CD14-positive monocyte (primary cell): ENCODE measurements around the gene TPCN1. TPM values are rescaled to one million over a fixed set of nuclear protein-coding genes. Genes with fewer than 3 reads are reported as not detected.

Experiments used
- DNase-seq, 3 donors: peaks; one replicate each; pipeline ENCODE4 v3.0.0-alpha.2; 2011 to 2022
- H2AFZ ChIP-seq: 2 replicates; pipeline ENCODE4 v1.6.0; 2012; ENCODE audit warnings: mild to moderate bottlenecking, low read depth, low read length, inconsistent platforms; ENCODE audit not compliant: insufficient read depth, poor library complexity, severe bottlenecking
- H3K27ac ChIP-seq, 2 donors: 1 replicate in 1 of 2; 2 replicates in 1 of 2; pipeline ENCODE4 v1.5.1; 2012 to 2013; ENCODE audit warnings: low read length in 2 of 2, control low read depth in 1 of 2, inconsistent platforms in 1 of 2, low read depth in 1 of 2, mild to moderate bottlenecking in 1 of 2
- H3K27me3 ChIP-seq, 2 donors: one replicate each; pipeline versions ENCODE4 v1.6.0 to v1.6.1; 2011 to 2013; ENCODE audit warnings: low read length in 2 of 2; ENCODE audit not compliant: control insufficient read depth in 2 of 2, insufficient read depth in 2 of 2
- H3K36me3 ChIP-seq, 2 donors: replicated peaks in 1 of 2; 1 replicate in 1 of 2; 2 replicates in 1 of 2; pipeline versions ENCODE4 v1.5.1 to v1.6.1; 2012 to 2013; ENCODE audit warnings: low read length in 2 of 2, control low read depth in 1 of 2, inconsistent platforms in 1 of 2, mild to moderate bottlenecking in 1 of 2; ENCODE audit not compliant: insufficient read depth in 2 of 2, control insufficient read depth in 1 of 2
- H3K4me1 ChIP-seq, 2 donors: 1 replicate in 1 of 2; 2 replicates in 1 of 2; pipeline versions ENCODE4 v1.5.1 to v1.6.1; 2012 to 2013; ENCODE audit warnings: low read length in 2 of 2, control low read depth in 1 of 2, inconsistent platforms in 1 of 2, mild to moderate bottlenecking in 1 of 2, moderate library complexity in 1 of 2; ENCODE audit not compliant: insufficient read depth in 2 of 2, control insufficient read depth in 1 of 2
- H3K4me2 ChIP-seq: replicated peaks from 2 replicates; pipeline ENCODE3; 2012; ENCODE audit warnings: low read length, moderate library complexity, mild to moderate bottlenecking; ENCODE audit not compliant: poor library complexity, severe bottlenecking; ENCODE audit errors: extremely low read depth
- H3K4me3 ChIP-seq, 3 experiments: fragments of 200-600 bp in 1 of 3; sonication (generic) in 1 of 3; replicated peaks in 1 of 3; 1 replicate in 2 of 3; 2 replicates in 1 of 3; pipeline ENCODE4 v1.5.1; 2011 to 2013; ENCODE audit warnings: low read length in 3 of 3, mild to moderate bottlenecking in 3 of 3, control low read depth in 2 of 3, low read depth in 2 of 3, inconsistent platforms in 1 of 3, moderate library complexity in 1 of 3
- H3K79me2 ChIP-seq: 2 replicates; pipeline ENCODE4 v1.6.0; 2012; ENCODE audit warnings: mild to moderate bottlenecking, control low read depth, inconsistent platforms, low read length, moderate library complexity; ENCODE audit not compliant: insufficient read depth
- H3K9ac ChIP-seq: 2 replicates; pipeline ENCODE4 v1.6.0; 2017; ENCODE audit warnings: low read length, mild to moderate bottlenecking; ENCODE audit not compliant: insufficient read depth, poor library complexity, severe bottlenecking
- H3K9me3 ChIP-seq, 2 donors: replicated peaks in 1 of 2; 1 replicate in 1 of 2; 2 replicates in 1 of 2; pipeline versions ENCODE4 v1.5.1 to v1.6.1; 2012 to 2013; ENCODE audit warnings: low read length in 2 of 2, control low read depth in 1 of 2; ENCODE audit not compliant: control insufficient read depth in 1 of 2, insufficient read depth in 1 of 2
- H4K20me1 ChIP-seq: 2 replicates; pipeline ENCODE4 v1.6.0; 2012; ENCODE audit warnings: mild to moderate bottlenecking, low read length, control low read depth, moderate library complexity; ENCODE audit not compliant: insufficient read depth
- H3K27ac Mint-ChIP-seq, 7 donors: one replicate each; pipeline ENCODE4 v1.8.0; 2020; ENCODE audit warnings: mild to moderate bottlenecking in 7 of 7, mixed read lengths in 7 of 7, moderate library complexity in 6 of 7, inconsistent platforms in 2 of 7
- H3K27me3 Mint-ChIP-seq, 3 donors: one replicate each; pipeline ENCODE4 v1.8.0; 2021 to 2022; ENCODE audit warnings: low read depth in 3 of 3, mild to moderate bottlenecking in 3 of 3, mixed read lengths in 3 of 3, moderate library complexity in 3 of 3, inconsistent platforms in 1 of 3
- H3K36me3 Mint-ChIP-seq, 2 donors: one replicate each; pipeline ENCODE4 v1.8.0; 2020; ENCODE audit warnings: mixed read lengths in 2 of 2, inconsistent platforms in 1 of 2, mild to moderate bottlenecking in 1 of 2
- H3K4me1 Mint-ChIP-seq: one replicate; pipeline ENCODE4 v1.8.0; 2020; ENCODE audit warnings: mild to moderate bottlenecking, mixed read lengths
- H3K4me3 Mint-ChIP-seq, 2 donors: one replicate each; pipeline ENCODE4 v1.8.0; 2020; ENCODE audit warnings: mild to moderate bottlenecking in 2 of 2, mixed read lengths in 2 of 2, moderate library complexity in 1 of 2
- H3K9me3 Mint-ChIP-seq, 7 donors: one replicate each; pipeline ENCODE4 v1.8.0; 2020 to 2022; ENCODE audit warnings: mixed read lengths in 7 of 7, mild to moderate bottlenecking in 6 of 7, moderate library complexity in 6 of 7, inconsistent platforms in 2 of 7
- WGBS: methylation state at CpG from one replicate; pipeline ENCODE4 v1.1.5; 2013; ENCODE audit warnings: missing lambda C conversion rate; ENCODE audit not compliant: insufficient coverage; 5-methylcytosine and 5-hydroxymethylcytosine counted together
- intact Hi-C, 2 donors: fragments of 100-400 bp; cut with micrococcal nuclease; formaldehyde crosslinking; loops; one replicate each; pipeline versions ENCODE4 v1.15.0 to v1.15.1; 2023
- polyA plus RNA-seq, 3 donors: library from polyadenylated mRNA; depleted of rRNA in 1 of 3; unstranded in 2 of 3; stranded (reverse) in 1 of 3; fragments of 300-500 nt in 2 of 3; fragments of >200 nt in 1 of 3; fragmentation: Illumina TruSeq in 2 of 3; gene quantifications; 1 replicate in 2 of 3; 2 replicates in 1 of 3; pipeline ENCODE4 v1.2.3, GENCODE V29; 2012 to 2021
- TF ChIP-seq, protein P1 (sequence below): fragments of 200-600 bp; IDR thresholded peaks from one replicate; pipeline ENCODE4 v1.8.0; 2022; ENCODE audit warnings: antibody characterized with exemption, mild to moderate bottlenecking

TPCN1 gene
- polyA plus RNA-seq, 3 donors, result 20.4 to 110 (median 34.9) TPM

DNA sequence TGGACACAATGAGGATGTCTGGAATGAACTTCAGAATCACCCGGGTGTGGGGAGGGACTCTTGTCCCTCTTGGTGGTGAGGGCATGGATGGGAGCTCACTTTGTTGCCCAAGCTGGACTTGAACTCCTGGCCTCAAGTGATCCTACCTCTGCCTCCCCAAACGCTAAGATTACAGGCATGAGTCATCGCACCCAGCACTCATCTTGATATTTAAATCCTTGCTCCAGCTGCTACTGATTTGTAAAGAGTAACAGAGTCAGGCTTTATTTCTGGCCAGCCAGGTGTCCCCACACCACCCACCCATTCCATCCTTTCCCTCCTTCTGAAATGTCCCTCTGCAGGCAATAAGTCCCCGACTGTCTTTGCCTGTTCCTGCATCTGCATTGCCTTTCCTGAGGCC lies 40.9 kb upstream of the TPCN1 start:
- Histone ChIP-seq H3K9ac (no peak overlapping the region), H3K79me2 (peaks cover 46% of the 10 kb centered on the region), H3K4me1 (peaks cover 6 to 12% of the 10 kb centered on the region in 2 donors), H3K27ac (no peak overlapping the region), H4K20me1 (peaks cover 33% of the 10 kb centered on the region), H3K4me3 (no peak overlapping the region), H3K27me3 (no peaks in the 10 kb centered on the region), H3K36me3 (peaks cover 55 to 61% of the 10 kb centered on the region in 2 donors), H2AFZ (no peak overlapping the region), H3K9me3 (no peaks in the 10 kb centered on the region), H3K4me2 (no peak overlapping the region)
- DNase-seq, result no peak
- intact Hi-C loops, result loop anchor here in 1 of 2 donors (10.0 kb wide), 1 partner anchor 276 kb away; the partner anchor contains the start of gene OAS1
- peaks cover 0 to 3% (median 0%) of the 10 kb centered on the region in 3 donors for H3K27me3 Mint-ChIP-seq
- peaks cover 0 to 3% (median 0%) of the 10 kb centered on the region in 7 donors for H3K9me3 Mint-ChIP-seq
- H3K4me3 Mint-ChIP-seq, result no peak overlapping the region
- TF ChIP-seq, protein P1, sequence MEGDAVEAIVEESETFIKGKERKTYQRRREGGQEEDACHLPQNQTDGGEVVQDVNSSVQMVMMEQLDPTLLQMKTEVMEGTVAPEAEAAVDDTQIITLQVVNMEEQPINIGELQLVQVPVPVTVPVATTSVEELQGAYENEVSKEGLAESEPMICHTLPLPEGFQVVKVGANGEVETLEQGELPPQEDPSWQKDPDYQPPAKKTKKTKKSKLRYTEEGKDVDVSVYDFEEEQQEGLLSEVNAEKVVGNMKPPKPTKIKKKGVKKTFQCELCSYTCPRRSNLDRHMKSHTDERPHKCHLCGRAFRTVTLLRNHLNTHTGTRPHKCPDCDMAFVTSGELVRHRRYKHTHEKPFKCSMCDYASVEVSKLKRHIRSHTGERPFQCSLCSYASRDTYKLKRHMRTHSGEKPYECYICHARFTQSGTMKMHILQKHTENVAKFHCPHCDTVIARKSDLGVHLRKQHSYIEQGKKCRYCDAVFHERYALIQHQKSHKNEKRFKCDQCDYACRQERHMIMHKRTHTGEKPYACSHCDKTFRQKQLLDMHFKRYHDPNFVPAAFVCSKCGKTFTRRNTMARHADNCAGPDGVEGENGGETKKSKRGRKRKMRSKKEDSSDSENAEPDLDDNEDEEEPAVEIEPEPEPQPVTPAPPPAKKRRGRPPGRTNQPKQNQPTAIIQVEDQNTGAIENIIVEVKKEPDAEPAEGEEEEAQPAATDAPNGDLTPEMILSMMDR, result no peak
- peaks cover 12% of the 10 kb centered on the region for H3K4me1 Mint-ChIP-seq
- peaks cover 59 to 74% of the 10 kb centered on the region in 2 donors for H3K36me3 Mint-ChIP-seq
- H3K27ac Mint-ChIP-seq, result no peak overlapping the region
- 92% methylated on average over 1 of the region's 4 CpGs for WGBS

DNA sequence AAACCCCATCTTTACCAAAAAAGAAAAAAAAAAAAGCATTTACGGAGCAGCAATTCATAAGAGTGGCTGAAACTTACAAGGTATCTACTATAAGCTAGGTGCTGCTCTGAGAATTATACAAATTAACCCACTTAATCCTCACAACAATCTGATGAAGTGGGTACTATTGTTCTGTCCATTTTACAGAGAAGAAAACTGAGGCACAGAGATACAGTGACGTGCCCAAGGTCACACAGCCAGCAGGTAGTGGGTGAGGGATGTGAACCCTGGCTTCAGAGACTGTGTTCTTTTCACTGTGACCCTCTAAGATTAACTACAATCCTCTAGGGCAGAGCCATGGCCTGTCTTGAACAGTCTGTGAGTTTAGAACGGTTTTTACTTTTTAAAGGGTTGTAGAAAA lies 39.3 kb upstream of the TPCN1 start:
- peaks cover 0 to 3% (median 0%) of the 10 kb centered on the region in 7 donors for H3K9me3 Mint-ChIP-seq
- H3K36me3 ChIP-seq, result peaks cover 46 to 49% of the 10 kb centered on the region in 2 donors
- intact Hi-C loops, result loop anchor here in 1 of 2 donors (10.0 kb wide), 1 partner anchor 277 kb away; the partner anchor contains the start of gene OAS1
- H3K36me3 Mint-ChIP-seq, result peaks cover 50 to 60% of the 10 kb centered on the region in 2 donors
- no peaks in the 10 kb centered on the region for H3K9me3 ChIP-seq
- TF ChIP-seq, protein P1, result no peak
- no peak for DNase-seq
- H3K4me2 ChIP-seq, result no peak overlapping the region
- H4K20me1 ChIP-seq, result peaks cover 36% of the 10 kb centered on the region
- peaks cover 0 to 1% (median 0%) of the 10 kb centered on the region in 3 donors for H3K27me3 Mint-ChIP-seq
- H3K9ac ChIP-seq, result no peak overlapping the region
- H3K79me2 ChIP-seq, result peaks cover 60% of the 10 kb centered on the region
- H3K4me1 ChIP-seq, result peaks cover 18 to 26% of the 10 kb centered on the region in 2 donors
- no peak overlapping the region for H2AFZ ChIP-seq
- no CpG with 5 or more reads among the region's 3 CpGs for WGBS
- no peak overlapping the region for H3K27ac ChIP-seq
- H3K4me3 ChIP-seq, result no peak overlapping the region
- peaks cover 26% of the 10 kb centered on the region for H3K4me1 Mint-ChIP-seq
- no peak overlapping the region for H3K4me3 Mint-ChIP-seq
- no peaks in the 10 kb centered on the region for H3K27me3 ChIP-seq
- H3K27ac Mint-ChIP-seq, result peak overlapping the region in 1 of 7 donors; percentile 21
